Peyer's patch (tissue), 4 donors: ENCODE measurements around the gene PACS2. TPM values are rescaled to one million over a fixed set of nuclear protein-coding genes. Genes with fewer than 3 reads are reported as not detected.

Experiments
- DNase-seq, 3 donors: peaks; one replicate each; pipeline ENCODE4 v3.0.0-alpha.2; 2017 to 2019
- H3K27ac ChIP-seq, 4 donors: fragments of 200-600 bp; sonication (generic); one replicate each; pipeline ENCODE4 v1.5.1; 2016 to 2019
- H3K27me3 ChIP-seq, 2 donors: fragments of 200-600 bp; sonication (generic); one replicate each; pipeline ENCODE4 v1.5.1; 2019
- H3K36me3 ChIP-seq, 3 donors: fragments of 200-600 bp; sonication (generic); one replicate each; pipeline ENCODE4 v1.5.1; 2016 to 2019
- H3K4me1 ChIP-seq, 4 donors: fragments of 200-600 bp; sonication (generic); one replicate each; pipeline ENCODE4 v1.5.1; 2016 to 2019
- H3K4me3 ChIP-seq, 4 donors: fragments of 200-600 bp; sonication (generic); 1 replicate in 3 of 4; 2 replicates in 1 of 4; pipeline ENCODE4 v1.5.1; 2016 to 2019; ENCODE audit warnings: mild to moderate bottlenecking in 1 of 4
- H3K9me3 ChIP-seq, 4 donors: fragments of 200-600 bp; sonication (generic); one replicate each; pipeline ENCODE4 v1.5.1; 2016 to 2019; ENCODE audit warnings: mild to moderate bottlenecking in 1 of 4
- CTCF ChIP-seq, 6 experiments: fragments of 450-650 bp in 4 of 6; fragments of 200-600 bp in 2 of 6; sonication (generic) in 1 of 6; IDR thresholded peaks; one replicate each; pipeline ENCODE4 v1.5.1; 2017 to 2019; ENCODE audit warnings: antibody characterized with exemption in 6 of 6, mild to moderate bottlenecking in 3 of 6, moderate library complexity in 1 of 6
- POLR2A ChIP-seq, 2 donors: fragments of 450-650 bp; IDR thresholded peaks; one replicate each; pipeline ENCODE4 v1.5.1; 2017; ENCODE audit warnings: antibody characterized with exemption in 2 of 2, mild to moderate bottlenecking in 2 of 2, moderate library complexity in 2 of 2
- total RNA-seq, 4 donors: library from RNA; depleted of rRNA; stranded (reverse); fragments of >200 nt; gene quantifications; one replicate each; pipeline ENCODE4 v1.1.0, GENCODE V29; 2016

The PACS2 gene
- total RNA-seq, 4 donors from 2014 or later: 77.2 to 158 (median 126) TPM

DNA sequence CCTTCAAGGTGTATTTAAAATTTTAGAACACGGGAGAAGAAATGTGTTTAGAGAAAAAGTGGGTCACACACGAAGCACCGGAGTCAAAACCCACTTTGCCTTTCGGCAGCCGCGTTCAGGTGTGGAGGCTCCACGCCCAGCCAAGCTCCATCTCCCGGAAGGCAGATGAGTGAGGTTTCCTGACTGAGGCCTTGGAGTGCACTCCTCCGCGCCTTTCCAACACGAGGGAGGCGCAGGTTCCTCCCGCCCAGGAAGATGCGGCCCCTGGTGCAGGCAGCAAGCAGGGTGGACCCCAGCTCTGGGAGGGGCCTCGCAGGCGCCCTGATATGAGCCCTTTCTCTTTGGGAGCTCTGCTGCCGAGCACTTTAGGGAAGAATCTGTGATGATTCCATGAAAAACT is 127.6 kb downstream of the PACS2 start:
- no peaks in the 10 kb centered on the region for H3K27me3 ChIP-seq
- no peaks in the 10 kb centered on the region for H3K9me3 ChIP-seq
- no peak for DNase-seq
- H3K4me3 ChIP-seq: no peak overlapping the region
- H3K27ac ChIP-seq: no peak overlapping the region
- H3K4me1 ChIP-seq: peaks cover 0 to 6% (median 0%) of the 10 kb centered on the region in 4 donors
- no peak for TF ChIP-seq CTCF (IDR thresholded peaks at IDR 0.05)
- H3K36me3 ChIP-seq: peaks cover 0 to 9% (median 0%) of the 10 kb centered on the region in 3 donors

DNA sequence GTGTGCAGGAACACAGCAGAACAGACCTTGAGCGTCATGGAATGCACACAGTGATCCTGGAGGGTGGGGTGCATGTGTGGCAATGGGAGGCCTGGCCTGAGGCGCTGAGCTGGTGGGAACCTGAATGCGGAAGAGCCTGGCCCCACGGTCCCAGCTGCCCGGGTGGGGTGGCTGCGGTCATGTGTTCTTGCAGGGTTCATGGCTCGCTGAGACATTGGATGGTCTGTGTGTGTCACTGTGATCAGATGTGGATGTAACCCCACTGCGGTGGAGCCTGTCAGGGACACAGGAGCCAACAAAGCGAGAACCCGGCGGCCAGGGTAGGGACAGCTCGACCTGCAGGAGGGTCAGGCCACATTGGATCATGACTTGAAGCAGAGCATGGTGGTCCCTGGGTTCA is 128.3 kb downstream of the PACS2 start:
- no peaks in the 10 kb centered on the region for H3K27me3 ChIP-seq
- H3K4me3 ChIP-seq: no peak overlapping the region
- H3K27ac ChIP-seq: no peak overlapping the region
- no peaks in the 10 kb centered on the region for H3K4me1 ChIP-seq
- no peak for DNase-seq
- H3K9me3 ChIP-seq: no peaks in the 10 kb centered on the region
- no peak for TF ChIP-seq CTCF (IDR thresholded peaks at IDR 0.05)
- no peak for TF ChIP-seq POLR2A (IDR thresholded peaks at IDR 0.05)
- peaks cover 0 to 14% (median 0%) of the 10 kb centered on the region in 3 donors for H3K36me3 ChIP-seq

- no peak for TF ChIP-seq POLR2A (IDR thresholded peaks at IDR 0.05)
- peaks cover 0 to 21% (median 0%) of the 10 kb centered on the region in 3 donors for H3K36me3 ChIP-seq
Observed at GRCh38 chr14:105444859-105445258, 130.3 kb downstream of the PACS2 start.

GRCh38 chr14:105445290-105445689 is 130.7 kb downstream of the PACS2 start:
- H3K27me3 ChIP-seq: no peaks in the 10 kb centered on the region
- H3K9me3 ChIP-seq: no peaks in the 10 kb centered on the region
- H3K36me3 ChIP-seq: peaks cover 0 to 25% (median 0%) of the 10 kb centered on the region in 3 donors
- H3K4me1 ChIP-seq: peaks cover 0 to 9% (median 2%) of the 10 kb centered on the region in 4 donors
- no peak overlapping the region for H3K4me3 ChIP-seq
- no peak for DNase-seq
- no peak overlapping the region for H3K27ac ChIP-seq
- TF ChIP-seq CTCF (IDR thresholded peaks at IDR 0.05) (no peak), POLR2A (IDR thresholded peaks at IDR 0.05) (no peak)

More at GRCh38 chr14:105444859-105445258, 130.3 kb downstream of the PACS2 start:
- Histone ChIP-seq H3K4me3 (no peak overlapping the region), H3K4me1 (peaks cover 0 to 9% (median 2%) of the 10 kb centered on the region in 4 donors), H3K27ac (no peak overlapping the region), H3K9me3 (no peaks in the 10 kb centered on the region), H3K27me3 (no peaks in the 10 kb centered on the region)
- no peak for DNase-seq

DNA sequence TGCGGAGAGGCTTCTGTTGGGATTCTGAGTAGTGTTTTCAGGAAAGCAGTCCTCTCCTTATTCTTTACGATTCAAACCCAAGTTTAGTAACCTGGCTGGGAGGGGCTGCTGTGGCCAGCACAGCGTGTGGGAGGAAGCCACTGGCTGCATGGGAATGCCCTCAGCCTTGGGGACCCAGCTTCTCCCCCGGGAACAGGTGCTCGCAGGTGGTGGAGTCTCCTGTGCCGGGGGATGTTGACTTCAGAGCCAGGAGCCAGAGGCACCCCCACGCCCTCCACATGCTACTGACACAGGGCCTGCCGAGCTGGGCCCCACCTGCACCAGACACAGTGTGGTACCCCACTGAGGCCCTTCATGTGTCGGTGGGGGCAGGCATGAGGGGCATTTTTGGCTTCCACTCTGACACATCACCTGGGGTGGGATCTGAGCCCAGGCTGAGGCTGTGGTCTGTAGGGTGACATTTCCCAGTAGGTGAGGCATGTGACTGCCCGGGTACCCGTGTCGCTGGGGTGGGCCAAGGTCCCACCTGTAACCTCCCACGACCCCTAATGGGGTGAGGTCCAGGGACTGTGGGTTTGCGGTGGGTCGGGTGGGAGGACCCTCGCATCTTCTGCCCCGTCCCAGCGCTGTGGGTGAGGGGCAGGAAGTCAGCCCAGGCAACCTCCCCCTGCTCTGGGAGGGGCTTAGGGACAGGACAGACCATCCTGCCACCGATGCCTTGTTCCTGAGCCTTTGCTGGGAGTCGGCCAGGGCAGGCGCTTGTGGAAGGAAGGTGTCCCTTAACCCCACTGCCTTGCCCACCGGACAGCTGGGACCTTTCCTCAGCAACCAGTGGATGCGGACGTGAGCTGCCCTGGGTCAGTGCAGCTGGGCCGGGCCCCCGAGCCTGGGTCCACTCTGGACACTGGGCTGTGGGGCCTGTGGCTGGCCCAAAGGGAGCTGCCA is 131.6 kb downstream of the PACS2 start:
- DNase-seq: no peak
- peaks cover 0 to 32% (median 0%) of the 10 kb centered on the region in 3 donors for H3K36me3 ChIP-seq

More for the DNA sequence above, 131.6 kb downstream of the PACS2 start:
- H3K4me1 ChIP-seq: peaks cover 0 to 9% (median 2%) of the 10 kb centered on the region in 4 donors
- no peak overlapping the region for H3K4me3 ChIP-seq
- no peaks in the 10 kb centered on the region for H3K27me3 ChIP-seq
- TF ChIP-seq CTCF (IDR thresholded peaks at IDR 0.05) (no peak), POLR2A (IDR thresholded peaks at IDR 0.05) (no peak)
- no peaks in the 10 kb centered on the region for H3K9me3 ChIP-seq
- H3K27ac ChIP-seq: no peak overlapping the region
